ENCODE measurements around the gene KRT80. TPM values are rescaled to one million over a fixed set of nuclear protein-coding genes. Genes with fewer than 3 reads are reported as not detected.

Gene KRT80
- polyA plus RNA-seq, 2 of the 4 experiments (the other 2 are of a cell fraction) = 38.3 to 63.1 TPM

GRCh38 chr12:52214421-52214802 is 22.6 kb upstream of the KRT80 start:
- POLR2A ChIA-PET = interaction anchor here (2.4 kb wide), 1 partner anchor 23 kb away, joined by 14 read pairs; no protein-coding TSS in a partner anchor
- CTCF ChIA-PET = interaction anchor here (0.6 to 14.1 kb wide), 16 partner anchors 9 to 1059 kb away, joined by 3 to 175 read pairs (median 13); partner anchors contain the start of gene KRT7
- ATAC-seq = no peak
- Histone ChIP-seq H3K27ac (peak overlapping the region; percentile 89 to 96), H3K4me3 (no peak overlapping the region), H3K4me2 (peak overlapping the region; percentile 39; the same call in 1 of the 3 replicates), H3K4me1 (peaks cover 74% of the 10 kb centered on the region), H3K9me3 (no peaks in the 10 kb centered on the region)
- no peak for FAIRE-seq
- peak; percentile 30; the same call in 1 of the 2 replicates for TF ChIP-seq GATA3 (IDR thresholded peaks at IDR 0.05; ENCODE audit: borderline replicate concordance)
- TF ChIP-seq NFE2L2 (conservative IDR thresholded peaks at IDR 0.05; ENCODE audit: low read length) = no peak
- DNase-seq (ENCODE audit: low read depth in 1 of 2, low spot score in 1 of 2) = no peak
- 65% methylated on average over 3 of the region's 3 CpGs for WGBS (ENCODE audit: missing lambda C conversion rate)

- POLR2A ChIA-PET = interaction anchor here (0.6 to 1.2 kb wide), 4 partner anchors 21 to 54 kb away, joined by 3 to 5 read pairs (median 4); no protein-coding TSS in a partner anchor
- DNase-seq (ENCODE audit: low read depth in 1 of 2, low spot score in 1 of 2) (peak; percentile 88 to 91), FAIRE-seq (peak; percentile 93), ATAC-seq (peak; percentile 74 to 84)
- 32% methylated on average over 12 of the region's 13 CpGs for WGBS (ENCODE audit: missing lambda C conversion rate)
- Histone ChIP-seq H3K27ac (peak overlapping the region; percentile 89 to 96), H3K4me2 (peak overlapping the region; percentile 39), H3K4me1 (peaks cover 76% of the 10 kb centered on the region), H3K9me3 (no peaks in the 10 kb centered on the region), H3K4me3 (no peak overlapping the region)
- CTCF ChIA-PET = interaction anchor here (1.0 to 14.1 kb wide), 18 partner anchors 9 to 778 kb away, joined by 3 to 175 read pairs (median 8); partner anchors contain the start of gene KRT7
- TF ChIP-seq JUN (IDR thresholded peaks at IDR 0.05) (no peak; a peak in 1 of 5 replicates), RARB (CRISPR knock-in tag; IDR thresholded peaks at IDR 0.05) (no peak), KDM1A (IDR thresholded peaks at IDR 0.05; ENCODE audit: low read depth) (no peak), ELK1 (IDR thresholded peaks at IDR 0.05; ENCODE audit: low read depth, low read length) (no peak), NFE2L2 (conservative IDR thresholded peaks at IDR 0.05; ENCODE audit: low read length) (peak; percentile 60; the same call in 1 of the 2 replicates), TFCP2L1 (CRISPR knock-in tag; IDR thresholded peaks at IDR 0.05) (no peak), ZC3H11A (IDR thresholded peaks at IDR 0.05) (no peak), FOXS1 (CRISPR knock-in tag; IDR thresholded peaks at IDR 0.05) (no peak), EHMT2 (IDR thresholded peaks at IDR 0.05; ENCODE audit: low read depth) (no peak), HMGXB4 (CRISPR knock-in tag; IDR thresholded peaks at IDR 0.05; ENCODE audit: borderline replicate concordance) (no peak), RCOR1 (IDR thresholded peaks at IDR 0.05; ENCODE audit: low read depth, low read length) (no peak), POLR2A (IDR thresholded peaks at IDR 0.05; ENCODE audit: low read length) (no peak), ZSCAN20 (CRISPR knock-in tag; IDR thresholded peaks at IDR 0.05) (no peak), ATOH8 (CRISPR knock-in tag; IDR thresholded peaks at IDR 0.05; ENCODE audit: low read depth) (no peak), GATA3 (IDR thresholded peaks at IDR 0.05; ENCODE audit: borderline replicate concordance) (no peak; the same call in 1 of the 2 replicates), PBX3 (IDR thresholded peaks at IDR 0.05) (no peak), JUNB (IDR thresholded peaks at IDR 0.05) (no peak), HDAC2 (IDR thresholded peaks at IDR 0.05) (no peak), E2F6 (IDR thresholded peaks at IDR 0.05; ENCODE audit: borderline replicate concordance, low read depth) (0 out of 2 replicates have a peak, but pooled peaks have one; percentile 42), CTCF (IDR thresholded peaks at IDR 0.05) (peak; percentile 97), FOSL2 (IDR thresholded peaks at IDR 0.05) (no peak), FOSL2 (CRISPR knock-in tag; IDR thresholded peaks at IDR 0.05) (peak; percentile 3; the same call in 1 of the 2 replicates), RFX5 (IDR thresholded peaks at IDR 0.05) (no peak), MAFK (IDR thresholded peaks at IDR 0.05; ENCODE audit: partially characterized antibody) (peak; percentile 56), EP300 (IDR thresholded peaks at IDR 0.05) (no peak), RAD21 (conservative IDR thresholded peaks at IDR 0.05 in 1 of 2, IDR thresholded peaks at IDR 0.05 in 1 of 2) (peak; percentile 97 to 98), MAX (IDR thresholded peaks at IDR 0.05) (peak; percentile 69), RNF2 (IDR thresholded peaks at IDR 0.05; ENCODE audit: borderline replicate concordance, low read depth) (no peak), ESRRA (IDR thresholded peaks at IDR 0.05; ENCODE audit: borderline replicate concordance, low read length) (no peak)
Measured at GRCh38 chr12:52213564-52214420, 22.0 kb upstream of the KRT80 start.
